Gastrocnemius medialis (tissue), 4 donors: ENCODE data around the gene CHST11.

Source experiments
- CTCF ChIP-seq, 5 experiments: fragments of 450-650 bp in 3 of 5; fragments of 200-600 bp in 2 of 5; sonication (generic) in 2 of 5; IDR thresholded peaks in 4 of 5; conservative IDR thresholded peaks in 1 of 5; 1 replicate in 4 of 5; 2 replicates in 1 of 5; pipeline ENCODE4 v1.5.1; 2016 to 2019; ENCODE audit warnings: antibody characterized with exemption in 5 of 5, mild to moderate bottlenecking in 3 of 5, moderate library complexity in 3 of 5
- POLR2A ChIP-seq, 2 donors: fragments of 450-650 bp; IDR thresholded peaks; one replicate each; pipeline ENCODE4 v1.6.1; 2017; ENCODE audit warnings: antibody characterized with exemption in 2 of 2, mild to moderate bottlenecking in 2 of 2, moderate library complexity in 2 of 2

- TF ChIP-seq CTCF (IDR thresholded peaks at IDR 0.05 in 4 of 5, conservative IDR thresholded peaks at IDR 0.05 in 1 of 5): no peak
- TF ChIP-seq POLR2A (IDR thresholded peaks at IDR 0.05): no peak
These were observed 223.7 kb downstream of the CHST11 start for GRCh38 chr12:104680491-104680890.
